Lung (tissue), 12 donors: ENCODE data around the gene NRSN2. TPM values are rescaled to one million over a fixed set of nuclear protein-coding genes. Genes with fewer than 3 reads are reported as not detected.
"Not testable (repeated sequence)": the region's sequence is repeated elsewhere in the genome, so short reads cannot be mapped to it uniquely, and the experiment has no call there.

Experiments used
- ATAC-seq: fragments of 200-7000 bp; cut with Tn5 transposase; one replicate; pipeline ENCODE4 v1.9.1; 2020; ENCODE audit warnings: moderate number of reproducible peaks; ENCODE audit not compliant: insufficient read depth, low FRiP score
- DNase-seq, 3 donors: peaks; one replicate each; pipeline ENCODE4 v3.0.0-alpha.2; 2013 to 2017
- H3K27ac ChIP-seq, 2 donors: one replicate each; pipeline ENCODE4 v1.5.1; 2013; ENCODE audit warnings: mild to moderate bottlenecking in 2 of 2, moderate library complexity in 2 of 2, control low read depth in 1 of 2, inconsistent platforms in 1 of 2, low read depth in 1 of 2, low read length in 1 of 2
- H3K27me3 ChIP-seq, 3 donors: one replicate each; pipeline ENCODE4 v1.5.1; 2013; ENCODE audit warnings: low read length in 2 of 3; ENCODE audit not compliant: control insufficient read depth in 3 of 3, insufficient read depth in 3 of 3
- H3K36me3 ChIP-seq, 4 donors: one replicate each; pipeline ENCODE4 v1.5.1; 2013; ENCODE audit warnings: low read length in 4 of 4, mild to moderate bottlenecking in 1 of 4, moderate library complexity in 1 of 4; ENCODE audit not compliant: control insufficient read depth in 4 of 4, insufficient read depth in 4 of 4
- H3K4me1 ChIP-seq, 5 donors: one replicate each; pipeline ENCODE4 v1.5.1; 2013; ENCODE audit warnings: low read length in 5 of 5, mild to moderate bottlenecking in 2 of 5, moderate library complexity in 1 of 5; ENCODE audit not compliant: control insufficient read depth in 5 of 5, insufficient read depth in 5 of 5
- H3K4me3 ChIP-seq: one replicate; pipeline ENCODE4 v1.5.1; 2013; ENCODE audit warnings: mild to moderate bottlenecking, control low read depth, moderate library complexity
- H3K9ac ChIP-seq, 2 donors: one replicate each; pipeline ENCODE4 v1.5.1; 2013; ENCODE audit warnings: low read length in 2 of 2, control low read depth in 1 of 2; ENCODE audit not compliant: insufficient read depth in 1 of 2
- H3K9me3 ChIP-seq, 4 donors: one replicate each; pipeline ENCODE4 v1.5.1; 2013; ENCODE audit warnings: low read length in 3 of 4, mild to moderate bottlenecking in 1 of 4, moderate library complexity in 1 of 4; ENCODE audit not compliant: control insufficient read depth in 4 of 4, insufficient read depth in 3 of 4
- CTCF ChIP-seq: IDR thresholded peaks from 2 replicates; pipeline ENCODE4 v1.5.1; 2012; ENCODE audit warnings: mild to moderate bottlenecking; ENCODE audit errors: control extremely low read depth, extremely low read depth
- WGBS, 2 donors: extraction: QIAGEN DNeasy Blood & Tissue Kit; methylation state at CpG; one replicate each; pipeline ENCODE4 v1.1.7; 2013; 5-methylcytosine and 5-hydroxymethylcytosine counted together
- polyA plus RNA-seq, 2 donors: library from polyadenylated mRNA; stranded (reverse); fragments of 200-250 nt; gene quantifications; one replicate each; pipeline ENCODE4 v1.2.1, GENCODE V29; 2013
- total RNA-seq, 2 donors: library from RNA; depleted of rRNA in 1 of 2; stranded (reverse); fragments of >200 nt in 1 of 2; gene quantifications; one replicate each; pipeline ENCODE4 v1.2.1, GENCODE V29; 2014 to 2021
- donor health status: control.
- donor health status: control.
- donor health status: Bipolar disorder and iron deficiency.
- donor health status: healthy.
- donor health status: DM: yes; HTN: yes; CAD: no.

NRSN2 gene
- total and polyA plus RNA-seq, 4 donors: 15.3 to 43.7 (median 28.6) TPM

GRCh38 chr20:334578-334977 is 12.3 kb upstream of the NRSN2 start:
- DNase-seq: no peak
- H3K9ac ChIP-seq: no peak overlapping the region
- H3K9me3 ChIP-seq: no peaks in the 10 kb centered on the region
- no peak for ATAC-seq
- no peak overlapping the region for H3K4me3 ChIP-seq
- peaks cover 0 to 7% (median 3%) of the 10 kb centered on the region in 4 donors for H3K36me3 ChIP-seq
- H3K4me1 ChIP-seq: peaks cover 0 to 9% (median 5%) of the 10 kb centered on the region in 5 donors
- H3K27ac ChIP-seq: no peak overlapping the region
- H3K27me3 ChIP-seq: no peaks in the 10 kb centered on the region
- WGBS, 2 donors: 95 to 96% methylated on average over 8 of the region's 8 CpGs
- TF ChIP-seq CTCF: no peak

- H3K27me3 ChIP-seq, H3K36me3 ChIP-seq, H3K4me1 ChIP-seq, H3K4me3 ChIP-seq, H3K9ac ChIP-seq, ATAC-seq, H3K27ac ChIP-seq, DNase-seq, H3K9me3 ChIP-seq: not testable (repeated sequence)
- WGBS, 2 donors: 84 to 92% methylated on average over 1 of the region's 1 CpG
These were observed 10.9 kb upstream of the NRSN2 start for GRCh38 chr20:336040-336439.

- no peak for TF ChIP-seq CTCF
- 75 to 83% methylated on average over 2 of the region's 2 CpGs for WGBS, 2 donors
These were observed 5.2 kb upstream of the NRSN2 start for GRCh38 chr20:341682-342081.

DNA sequence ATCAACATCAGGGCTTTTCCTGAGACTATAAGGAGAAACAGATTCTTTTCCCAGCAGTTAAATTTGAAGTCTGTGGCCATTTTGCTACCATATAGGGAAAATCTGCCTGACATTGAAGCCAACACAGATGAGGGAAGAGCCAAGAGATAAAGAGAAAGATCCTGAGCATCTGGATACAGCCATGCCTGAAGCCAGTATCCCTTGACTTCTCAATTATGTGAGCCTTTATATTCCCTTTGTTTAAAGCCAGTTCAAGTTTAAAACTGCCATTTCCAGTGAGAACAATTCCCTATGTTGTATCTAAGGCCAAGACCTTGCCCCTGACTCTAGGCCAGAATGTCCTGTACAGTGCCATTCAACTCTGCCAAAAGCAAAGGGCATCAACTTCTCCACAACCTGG is 3.8 kb upstream of the NRSN2 start:
- H3K36me3 ChIP-seq: peaks cover 0 to 9% (median 2%) of the 10 kb centered on the region in 4 donors
- ATAC-seq (no peak), DNase-seq (no peak)
- no peaks in the 10 kb centered on the region for H3K27me3 ChIP-seq
- no peak overlapping the region for H3K4me3 ChIP-seq
- no peak for TF ChIP-seq CTCF
- H3K27ac ChIP-seq: no peak overlapping the region
- peaks cover 0 to 2% (median 0%) of the 10 kb centered on the region in 4 donors for H3K9me3 ChIP-seq
- peaks cover 0 to 6% (median 3%) of the 10 kb centered on the region in 5 donors for H3K4me1 ChIP-seq
- no peak overlapping the region for H3K9ac ChIP-seq

More at GRCh38 chr20:341682-342081, 5.2 kb upstream of the NRSN2 start:
- H3K4me3 ChIP-seq: no peak overlapping the region
- no peak for DNase-seq
- H3K9ac ChIP-seq: no peak overlapping the region
- no peaks in the 10 kb centered on the region for H3K27me3 ChIP-seq
- peaks cover 0 to 9% (median 2%) of the 10 kb centered on the region in 4 donors for H3K36me3 ChIP-seq
- no peak for ATAC-seq
- peaks cover 0 to 2% (median 0%) of the 10 kb centered on the region in 4 donors for H3K9me3 ChIP-seq
- no peak overlapping the region for H3K27ac ChIP-seq
- H3K4me1 ChIP-seq: peaks cover 0 to 6% (median 3%) of the 10 kb centered on the region in 5 donors
